GM13976 (cell line): Measurements from ENCODE around the gene LDHB.

ENCODE experiments used
- DNase-seq: peaks from one replicate; pipeline ENCODE4 v3.0.0; 2012; ENCODE audit warnings: low spot score
- CTCF ChIP-seq: IDR thresholded peaks from 2 replicates; pipeline ENCODE4 v1.5.1; 2012; ENCODE audit warnings: borderline replicate concordance, mild to moderate bottlenecking; ENCODE audit not compliant: insufficient read depth; ENCODE audit errors: extremely low read depth, missing control alignments, control extremely low read depth
- in situ Hi-C: fragments of 300-500 bp; cut with MboI; formaldehyde crosslinking; loops from one replicate; pipeline ENCODE4 v1.12.0; 2022; ENCODE audit warnings: low sequenced_read_pairs, mixed read lengths, inconsistent platforms; ENCODE audit not compliant: unreplicated experiment

LDHB gene

DNA sequence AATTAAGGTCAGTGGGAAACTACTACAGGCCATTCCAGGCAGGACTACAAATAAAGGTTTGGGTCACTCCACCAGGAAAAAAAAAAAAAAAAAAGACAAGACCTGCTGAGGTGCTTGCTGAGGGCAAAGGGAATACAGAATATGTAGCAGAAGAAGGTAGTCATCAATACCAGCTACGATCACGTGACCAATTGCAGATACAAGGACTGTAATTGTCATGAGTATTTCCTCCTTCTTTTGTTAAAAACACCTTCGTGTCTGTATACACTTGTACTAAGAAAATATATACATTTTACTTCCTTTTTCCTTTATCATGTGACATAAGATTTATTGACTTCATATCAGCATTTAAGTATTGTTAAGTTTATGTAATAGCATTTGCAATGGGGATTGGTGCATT is 72.2 kb downstream of the LDHB start:
- no peak for TF ChIP-seq CTCF
- in situ Hi-C loops = no loop called here
- no peak for DNase-seq
